Natural killer cell (primary cell): ENCODE data around the gene MIA. TPM values are rescaled to one million over a fixed set of nuclear protein-coding genes. Genes with fewer than 3 reads are reported as not detected.

ENCODE experiments used
- ATAC-seq, 3 donors: fragments of 150-1000 bp in 2 of 3; fragments of 200-7000 bp in 1 of 3; cut with Tn5 transposase; 1 replicate in 1 of 3; 2 replicates in 2 of 3; pipeline ENCODE4 v1.10.0; 2021; ENCODE audit warnings: mild to moderate bottlenecking in 2 of 3, moderate library complexity in 2 of 3
- DNase-seq, 2 donors: peaks; one replicate each; pipeline versions ENCODE4 v3.0.0 to v3.0.0-alpha.2; 2013 to 2021; ENCODE audit warnings: mixed read lengths in 1 of 2
- H3K27ac ChIP-seq: one replicate; pipeline ENCODE4 v1.5.1; 2013; ENCODE audit warnings: mild to moderate bottlenecking, low read length
- H3K27me3 ChIP-seq: one replicate; pipeline ENCODE4 v1.6.1; 2013; ENCODE audit warnings: low read length; ENCODE audit not compliant: control insufficient read depth, insufficient read depth
- H3K36me3 ChIP-seq: one replicate; pipeline ENCODE4 v1.6.1; 2013; ENCODE audit warnings: low read length; ENCODE audit not compliant: control insufficient read depth, insufficient read depth
- H3K4me1 ChIP-seq: one replicate; pipeline ENCODE4 v1.6.1; 2013; ENCODE audit warnings: low read length; ENCODE audit not compliant: control insufficient read depth, insufficient read depth
- H3K4me3 ChIP-seq: one replicate; pipeline ENCODE4 v1.5.1; 2013; ENCODE audit warnings: low read length
- H3K9me3 ChIP-seq: one replicate; pipeline ENCODE4 v1.6.1; 2013; ENCODE audit warnings: low read length; ENCODE audit not compliant: control insufficient read depth, insufficient read depth
- H3K27ac Mint-ChIP-seq, 2 donors: one replicate each; pipeline ENCODE4 v1.8.0; 2022; ENCODE audit warnings: mild to moderate bottlenecking in 2 of 2, mixed read lengths in 2 of 2, moderate library complexity in 1 of 2
- H3K27me3 Mint-ChIP-seq, 2 donors: one replicate each; pipeline ENCODE4 v1.8.0; 2022; ENCODE audit warnings: low read depth in 2 of 2, mixed read lengths in 2 of 2
- H3K36me3 Mint-ChIP-seq: one replicate; pipeline ENCODE4 v1.8.0; 2022; ENCODE audit warnings: mixed read lengths
- H3K4me1 Mint-ChIP-seq, 2 donors: one replicate each; pipeline ENCODE4 v1.8.0; 2022; ENCODE audit warnings: mixed read lengths in 2 of 2
- H3K4me3 Mint-ChIP-seq: one replicate; pipeline ENCODE4 v1.8.0; 2022; ENCODE audit warnings: mild to moderate bottlenecking, moderate library complexity, mixed read lengths
- H3K9me3 Mint-ChIP-seq, 2 donors: one replicate each; pipeline ENCODE4 v1.8.0; 2022; ENCODE audit warnings: mixed read lengths in 2 of 2
- CTCF ChIP-seq: fragments of 200-600 bp; IDR thresholded peaks from one replicate; pipeline ENCODE4 v1.8.0; 2022; ENCODE audit warnings: antibody characterized with exemption
- WGBS: methylation state at CpG from one replicate; pipeline ENCODE4 v1.1.7; 2013; ENCODE audit warnings: missing lambda C conversion rate; ENCODE audit not compliant: insufficient coverage; 5-methylcytosine and 5-hydroxymethylcytosine counted together
- intact Hi-C: fragments of 100-400 bp; cut with micrococcal nuclease; formaldehyde crosslinking; loops from one replicate; pipeline ENCODE4 v1.14.2; 2022
- total RNA-seq, 4 donors: library from RNA; stranded (reverse); fragments of 120-200 nt in 1 of 4; gene quantifications; one replicate each; pipeline versions ENCODE4 v1.2.3 to v1.2.4, GENCODE V29; 2013 to 2022

The MIA gene
- total RNA-seq, 3 donors from 2014 or later (not counting 1 experiment from before 2014, with no cell fraction given): not detected

GRCh38 chr19:40776932-40777644, 1.8 kb downstream of the MIA start:
- Histone ChIP-seq H3K9me3 (no peaks in the 10 kb centered on the region), H3K27me3 (no peaks in the 10 kb centered on the region), H3K27ac (peak overlapping the region; percentile 99), H3K36me3 (peaks cover 7% of the 10 kb centered on the region), H3K4me1 (peaks cover 26% of the 10 kb centered on the region), H3K4me3 (peak overlapping the region; percentile 92)
- TF ChIP-seq CTCF: no peak
- DNase-seq: peak; percentile 87 to 97
- Mint-ChIP-seq H3K27ac (peak overlapping the region; percentile 95 to 96), H3K4me1 (peaks cover 37 to 48% of the 10 kb centered on the region in 2 donors), H3K9me3 (no peaks in the 10 kb centered on the region), H3K4me3 (peak overlapping the region; percentile 97), H3K27me3 (no peaks in the 10 kb centered on the region), H3K36me3 (no peaks in the 10 kb centered on the region)
- intact Hi-C loops: loop anchor here (1.0 to 10.0 kb wide), 5 partner anchors 21 to 486 kb away; partner anchors contain the start of genes BLVRB and SPTBN4
- peak; percentile 66 to 81 (median 68) for ATAC-seq
- WGBS: 5% methylated on average over 13 of the region's 13 CpGs

GRCh38 chr19:40777645-40777936, 2.3 kb downstream of the MIA start:
- ATAC-seq (no peak), DNase-seq (no peak)
- intact Hi-C loops: loop anchor here (1.0 to 10.0 kb wide), 5 partner anchors 21 to 486 kb away; partner anchors contain the start of genes BLVRB and SPTBN4
- TF ChIP-seq CTCF: no peak
- no peaks in the 10 kb centered on the region for H3K36me3 Mint-ChIP-seq
- H3K4me3 ChIP-seq: peak overlapping the region; percentile 92
- H3K9me3 ChIP-seq: no peaks in the 10 kb centered on the region
- no peaks in the 10 kb centered on the region for H3K27me3 Mint-ChIP-seq
- no peaks in the 10 kb centered on the region for H3K9me3 Mint-ChIP-seq
- H3K4me1 ChIP-seq: peaks cover 26% of the 10 kb centered on the region
- H3K27me3 ChIP-seq: no peaks in the 10 kb centered on the region
- H3K4me1 Mint-ChIP-seq: peaks cover 37 to 51% of the 10 kb centered on the region in 2 donors
- peaks cover 7% of the 10 kb centered on the region for H3K36me3 ChIP-seq
- H3K4me3 Mint-ChIP-seq: peak overlapping the region; percentile 97
- WGBS: 0% methylated on average over 10 of the region's 10 CpGs
- H3K27ac ChIP-seq: peak overlapping the region; percentile 99
- peak overlapping the region; percentile 95 to 96 for H3K27ac Mint-ChIP-seq

GRCh38 chr19:40777937-40778705, 2.8 kb downstream of the MIA start, which contains the start of gene RAB4B:
Gene RAB4B (plus strand): TSS chr19:40778247. CDS start chr19:40778376, 129 bp downstream.
- no peaks in the 10 kb centered on the region for H3K36me3 Mint-ChIP-seq
- DNase-seq (peak; percentile 100), ATAC-seq (peak; percentile 80 to 93 (median 82))
- Histone ChIP-seq H3K36me3 (peaks cover 9% of the 10 kb centered on the region), H3K27me3 (no peaks in the 10 kb centered on the region), H3K27ac (peak within 1 kb of the TSS; percentile 99), H3K4me1 (peaks cover 26% of the 10 kb centered on the region), H3K9me3 (no peaks in the 10 kb centered on the region), H3K4me3 (peak within 1 kb of the TSS; percentile 92)
- H3K4me1 Mint-ChIP-seq: peaks cover 37 to 51% of the 10 kb centered on the region in 2 donors
- H3K9me3 Mint-ChIP-seq: no peaks in the 10 kb centered on the region
- H3K27me3 Mint-ChIP-seq: no peaks in the 10 kb centered on the region
- under 1% methylated on average over 56 of the region's 56 CpGs for WGBS
- H3K4me3 Mint-ChIP-seq: peak within 1 kb of the TSS; percentile 97
- peak within 1 kb of the TSS; percentile 95 to 96 for H3K27ac Mint-ChIP-seq
- no peak for TF ChIP-seq CTCF
- intact Hi-C loops: loop anchor here (1.0 to 10.0 kb wide), 7 partner anchors 20 to 485 kb away; partner anchors contain the start of genes ACTMAP, BLVRB, COQ8B and SPTBN4
